Keratinocyte (primary cell): Measurements from ENCODE around the gene STRA6. TPM values are rescaled to one million over a fixed set of nuclear protein-coding genes. Genes with fewer than 3 reads are reported as not detected.

Source experiments
- DNase-seq: peaks from one replicate; pipeline ENCODE4 v3.0.0-alpha.2; 2011; ENCODE audit warnings: low read depth, missing footprints, low spot score
- FAIRE-seq: peaks from 2 replicates; lab custom pipeline; 2011; peaks lifted over from hg19 to GRCh38; lab: Jason Lieb, UNC
- H2AFZ ChIP-seq: 2 replicates; pipeline ENCODE4 v1.6.0; 2012; ENCODE audit warnings: low read length, control low read depth, inconsistent platforms; ENCODE audit not compliant: control insufficient read depth
- H3K27ac ChIP-seq: 2 replicates; pipeline ENCODE4 v1.5.1; 2011; ENCODE audit warnings: low read length; ENCODE audit not compliant: control insufficient read depth, insufficient read depth
- H3K27me3 ChIP-seq: 3 replicates; pipeline ENCODE4 v1.6.0; 2011; ENCODE audit warnings: low read length; ENCODE audit not compliant: control insufficient read depth, insufficient read depth; ENCODE audit errors: extremely low read depth
- H3K36me3 ChIP-seq, 2 experiments: 2 replicates in 1 of 2; 3 replicates in 1 of 2; pipeline ENCODE4 v1.5.1; 2011; ENCODE audit warnings: low read length in 2 of 2, mild to moderate bottlenecking in 1 of 2; ENCODE audit not compliant: control insufficient read depth in 2 of 2, insufficient read depth in 2 of 2; ENCODE audit errors: extremely low read depth in 1 of 2
- H3K4me1 ChIP-seq: 3 replicates; pipeline ENCODE4 v1.5.1; 2011; ENCODE audit warnings: low read length; ENCODE audit not compliant: control insufficient read depth, insufficient read depth; ENCODE audit errors: extremely low read depth
- H3K4me2 ChIP-seq: 3 replicates; pipeline ENCODE4 v1.6.0; 2011; ENCODE audit warnings: low read depth, low read length; ENCODE audit not compliant: control insufficient read depth, insufficient read depth; ENCODE audit errors: extremely low read depth
- H3K4me3 ChIP-seq, 3 experiments: fragments of 200-600 bp in 1 of 3; sonication (generic) in 1 of 3; 2 replicates in 2 of 3; 3 replicates in 1 of 3; pipeline ENCODE4 v1.5.1; 2011 to 2016; ENCODE audit warnings: low read length in 3 of 3, mild to moderate bottlenecking in 3 of 3, control low read depth in 2 of 3, inconsistent platforms in 1 of 3, low read depth in 1 of 3, mixed read lengths in 1 of 3, mixed run types in 1 of 3, moderate library complexity in 1 of 3; ENCODE audit not compliant: control insufficient read depth in 2 of 3, insufficient read depth in 2 of 3; ENCODE audit errors: extremely low read depth in 1 of 3
- H3K79me2 ChIP-seq: 2 replicates; pipeline ENCODE4 v1.6.0; 2012; ENCODE audit warnings: low read length; ENCODE audit not compliant: control insufficient read depth, insufficient read depth
- H3K9ac ChIP-seq: 3 replicates; pipeline ENCODE4 v1.6.0; 2011; ENCODE audit warnings: low read length; ENCODE audit not compliant: control insufficient read depth, insufficient read depth; ENCODE audit errors: extremely low read depth
- H3K9me1 ChIP-seq: 3 replicates; pipeline ENCODE4 v1.6.0; 2011; ENCODE audit warnings: low read length; ENCODE audit not compliant: control insufficient read depth, insufficient read depth; ENCODE audit errors: extremely low read depth
- H3K9me3 ChIP-seq: 2 replicates; pipeline ENCODE4 v1.5.1; 2012; ENCODE audit warnings: low read depth, low read length; ENCODE audit not compliant: control insufficient read depth
- H4K20me1 ChIP-seq: 3 replicates; pipeline ENCODE4 v1.6.0; 2011; ENCODE audit warnings: low read length; ENCODE audit not compliant: control insufficient read depth, insufficient read depth; ENCODE audit errors: extremely low read depth
- CTCF ChIP-seq, 3 experiments: IDR thresholded peaks in 1 of 3; conservative IDR thresholded peaks in 1 of 3; optimal IDR thresholded peaks in 1 of 3; 2 replicates in 2 of 3; 3 replicates in 1 of 3; pipeline versions ENCODE3 to v1.5.1; 2011; ENCODE audit warnings: low read length in 3 of 3, mild to moderate bottlenecking in 3 of 3, moderate library complexity in 2 of 3, control low read depth in 1 of 3, inconsistent platforms in 1 of 3; ENCODE audit not compliant: insufficient read depth in 2 of 3; ENCODE audit errors: extremely low read depth in 1 of 3
- EZH2 ChIP-seq: IDR thresholded peaks from one replicate; pipeline ENCODE4 v1.6.1; 2012; ENCODE audit warnings: inconsistent platforms, mild to moderate bottlenecking, low read length, moderate library complexity
- dilution Hi-C: fragments of 300-500 bp; cut with MboI; formaldehyde crosslinking; loops from one replicate; pipeline ENCODE4 v1.7.0; 2020; ENCODE audit warnings: low sequenced_read_pairs; ENCODE audit not compliant: extremely low pct_ligation_motif_present
- polyA plus RNA-seq, 5 experiments: library from polyadenylated mRNA; depleted of rRNA in 3 of 5; stranded (reverse) in 3 of 5; stranded (forward) in 1 of 5; unstranded in 1 of 5; fragments of >200 nt; gene quantifications; 1 replicate in 1 of 5; 2 replicates in 3 of 5; 3 replicates in 1 of 5; pipeline versions ENCODE4 v1.2.1 to v1.2.3, GENCODE V29; 2011 to 2012; ENCODE audit warnings: missing spikeins in 2 of 5, low read depth in 1 of 5, low replicate concordance in 1 of 5

The STRA6 gene
- polyA plus RNA-seq, 1 donor (not counting 4 experiments of a cell fraction or from before 2014, with no cell fraction given), result not detected

- Histone ChIP-seq H3K79me2 (no peaks in the 10 kb centered on the region), H3K36me3 (no peaks in the 10 kb centered on the region), H3K4me2 (no peak overlapping the region), H3K27ac (no peak overlapping the region), H3K27me3 (peaks cover 28% of the 10 kb centered on the region), H3K4me3 (no peak overlapping the region), H4K20me1 (no peaks in the 10 kb centered on the region), H3K9ac (no peak overlapping the region), H3K9me3 (no peaks in the 10 kb centered on the region), H2AFZ (no peak overlapping the region), H3K9me1 (no peaks in the 10 kb centered on the region), H3K4me1 (no peaks in the 10 kb centered on the region)
- DNase-seq, result no peak
- dilution Hi-C loops, result no loop called here
- TF ChIP-seq CTCF (optimal IDR thresholded peaks at IDR 0.05 in 1 of 3, IDR thresholded peaks at IDR 0.05 in 1 of 3, conservative IDR thresholded peaks at IDR 0.05 in 1 of 3; ENCODE audit: extremely low read depth in 1 of 3, insufficient read depth in 2 of 3, low read length in 3 of 3) (no peak), EZH2 (no peak)
- no peak for FAIRE-seq
Measured at GRCh38 chr15:74172701-74173379, 29.7 kb downstream of the STRA6 start.

- no peak overlapping the region for H3K9ac ChIP-seq
- no peak overlapping the region for H2AFZ ChIP-seq
- dilution Hi-C loops, result no loop called here
- no peaks in the 10 kb centered on the region for H3K9me3 ChIP-seq
- no peak for FAIRE-seq
- H3K27me3 ChIP-seq, result peaks cover 28% of the 10 kb centered on the region
- no peak overlapping the region for H3K4me2 ChIP-seq
- no peaks in the 10 kb centered on the region for H3K4me1 ChIP-seq
- H4K20me1 ChIP-seq, result no peaks in the 10 kb centered on the region
- TF ChIP-seq EZH2 (no peak), CTCF (optimal IDR thresholded peaks at IDR 0.05 in 1 of 3, IDR thresholded peaks at IDR 0.05 in 1 of 3, conservative IDR thresholded peaks at IDR 0.05 in 1 of 3; ENCODE audit: extremely low read depth in 1 of 3, insufficient read depth in 2 of 3, low read length in 3 of 3) (no peak)
- H3K36me3 ChIP-seq, result no peaks in the 10 kb centered on the region
- no peak overlapping the region for H3K27ac ChIP-seq
- H3K79me2 ChIP-seq, result no peaks in the 10 kb centered on the region
- H3K4me3 ChIP-seq, result no peak overlapping the region
- no peak for DNase-seq
- H3K9me1 ChIP-seq, result no peaks in the 10 kb centered on the region
Measured at GRCh38 chr15:74171965-74172541, 30.5 kb downstream of the STRA6 start.
